Measurements from ENCODE around the gene PRPF40A.

Gene PRPF40A

GRCh38 chr2:152651834-152652233, 65.4 kb downstream of the PRPF40A start:
- DNase-seq (ENCODE audit: low read depth, low spot score), result no peak

DNA sequence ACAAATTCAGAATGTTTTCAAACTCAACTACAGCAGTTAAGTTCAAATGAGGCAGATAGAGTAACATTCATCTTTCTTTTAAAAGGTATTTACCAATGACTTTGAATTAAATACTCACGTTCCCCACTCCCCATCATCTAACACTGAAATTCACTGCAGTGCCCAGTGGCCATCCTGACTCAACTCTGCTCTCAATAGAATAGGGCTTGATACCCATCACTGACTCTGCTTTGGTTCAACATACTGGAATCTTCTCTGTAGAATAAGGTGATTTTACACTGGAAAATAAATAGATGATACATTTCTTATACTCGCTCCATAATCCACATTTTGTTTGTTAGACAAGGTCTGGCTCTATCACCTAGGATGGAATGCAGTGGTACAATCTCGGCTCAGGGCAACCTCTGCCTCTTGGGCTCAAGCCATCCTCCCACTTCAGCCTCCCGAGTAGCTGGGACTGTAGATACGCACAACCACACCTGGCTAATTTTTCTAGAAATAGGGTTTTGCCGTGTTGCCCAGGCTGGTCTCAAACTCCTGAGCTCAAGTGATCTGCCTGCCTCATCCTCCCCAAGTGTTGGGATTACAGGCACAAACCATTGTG, 66.4 kb downstream of the PRPF40A start:
- no peak for DNase-seq (ENCODE audit: low read depth, low spot score)

DNA sequence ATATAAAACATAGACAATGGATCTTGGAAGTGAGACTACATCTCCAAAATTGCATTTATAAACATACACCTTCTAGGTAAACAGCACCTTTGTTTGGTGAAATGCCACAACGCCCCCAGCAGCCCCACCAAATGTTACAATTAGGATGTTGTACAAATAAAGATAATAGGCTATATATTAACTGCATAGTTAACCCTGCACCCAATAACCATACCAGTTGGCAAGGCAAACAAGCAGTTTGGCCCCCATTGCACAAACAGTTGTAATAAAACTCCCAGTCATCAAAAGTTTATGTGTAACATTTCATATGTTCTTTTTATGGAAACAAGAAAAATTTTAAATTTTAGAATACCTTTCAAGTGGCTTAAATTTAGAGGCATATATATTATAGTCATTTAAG, 67.3 kb downstream of the PRPF40A start:
- no peak for DNase-seq (ENCODE audit: low read depth, low spot score)

DNA sequence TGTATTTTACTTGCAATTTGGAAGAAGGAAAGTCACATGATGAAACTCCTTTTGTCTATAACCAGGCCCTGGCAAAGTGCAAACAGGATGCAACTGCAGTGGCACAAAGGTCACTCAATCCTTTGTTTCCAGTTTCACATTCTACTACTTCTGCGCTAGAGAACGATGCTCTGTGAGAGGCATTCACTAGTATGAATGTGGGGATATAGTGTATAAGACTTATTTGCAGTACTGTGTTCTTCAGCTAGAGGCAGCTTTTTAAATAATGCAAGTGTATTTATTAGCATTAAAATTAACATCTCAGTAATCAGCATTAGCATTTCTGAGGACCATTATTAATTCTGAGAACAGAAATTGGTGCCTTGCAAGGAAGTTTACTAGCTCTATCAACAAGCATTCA, 68.9 kb downstream of the PRPF40A start:
- no peak for DNase-seq (ENCODE audit: low read depth, low spot score)

- DNase-seq (ENCODE audit: low read depth, low spot score), result no peak
These were observed 69.7 kb downstream of the PRPF40A start for GRCh38 chr2:152647552-152647951.

DNA sequence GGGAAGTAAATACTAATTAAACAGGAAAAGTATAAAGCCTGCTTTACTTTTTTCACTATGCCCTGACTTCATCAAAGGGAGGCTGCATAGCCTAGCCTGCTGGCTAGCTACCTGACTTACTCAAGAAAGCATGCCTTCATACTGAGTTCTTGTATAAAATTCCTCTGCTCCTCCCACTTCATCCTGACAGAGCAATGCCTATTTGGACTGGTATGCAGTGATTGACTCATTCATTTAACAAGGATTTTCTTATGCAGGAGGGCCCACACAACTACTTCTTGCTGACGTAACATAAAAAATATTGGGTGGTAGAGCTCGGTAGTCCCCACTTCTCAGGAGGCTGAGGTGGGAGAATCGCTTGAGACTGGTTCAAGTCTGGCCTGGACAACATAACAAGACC, 70.5 kb downstream of the PRPF40A start:
- peak; percentile 15 for DNase-seq (ENCODE audit: low read depth, low spot score)

DNA sequence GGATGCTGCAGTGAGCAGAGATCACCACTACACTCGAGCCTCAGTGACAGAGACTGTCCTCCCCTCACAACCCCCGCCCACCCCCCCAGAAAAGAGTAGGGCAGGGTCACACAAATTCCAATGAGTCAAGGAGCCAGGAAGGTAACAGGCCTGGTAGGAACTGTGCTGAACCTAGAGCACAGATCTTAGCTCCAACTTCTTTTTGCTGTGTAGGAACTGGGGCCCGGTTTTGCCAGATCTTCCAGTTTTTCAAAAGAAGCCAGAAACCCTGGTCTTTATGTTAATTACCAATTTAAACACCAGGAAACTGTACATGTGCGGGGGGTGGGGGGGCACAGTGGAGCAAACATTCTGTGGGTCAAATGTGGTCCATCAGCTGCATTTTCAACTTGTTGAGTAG, 71.0 kb downstream of the PRPF40A start:
- DNase-seq (ENCODE audit: low read depth, low spot score), result no peak

- no peak for DNase-seq (ENCODE audit: low read depth, low spot score)
These were observed 72.9 kb downstream of the PRPF40A start for GRCh38 chr2:152644189-152644873.

DNA sequence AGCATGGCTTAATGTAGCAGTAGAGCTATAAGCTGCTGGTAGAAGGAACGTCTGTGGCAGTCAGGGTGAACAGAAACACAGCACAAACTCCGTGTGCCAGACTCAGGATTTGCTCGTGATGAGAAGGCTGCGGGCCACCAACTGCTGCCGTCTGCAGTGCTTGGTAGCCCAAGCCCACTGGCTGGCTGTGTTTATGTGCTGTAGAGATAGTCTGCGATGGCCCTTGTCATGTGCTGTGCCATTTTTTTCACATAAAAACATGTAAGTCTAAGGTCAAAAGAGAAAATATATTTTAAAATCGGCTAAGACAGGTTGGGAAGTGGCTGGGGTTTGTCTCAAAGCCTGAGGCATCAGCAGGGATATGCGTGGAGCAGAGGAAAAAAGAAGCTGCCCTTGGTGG, 78.7 kb downstream of the PRPF40A start:
- DNase-seq (ENCODE audit: low read depth, low spot score), result no peak

GRCh38 chr2:152638056-152638455, 79.2 kb downstream of the PRPF40A start:
- no peak for DNase-seq (ENCODE audit: low read depth, low spot score)

- DNase-seq (ENCODE audit: low read depth, low spot score), result no peak
These were observed 80.0 kb downstream of the PRPF40A start for GRCh38 chr2:152637251-152637650.

DNA sequence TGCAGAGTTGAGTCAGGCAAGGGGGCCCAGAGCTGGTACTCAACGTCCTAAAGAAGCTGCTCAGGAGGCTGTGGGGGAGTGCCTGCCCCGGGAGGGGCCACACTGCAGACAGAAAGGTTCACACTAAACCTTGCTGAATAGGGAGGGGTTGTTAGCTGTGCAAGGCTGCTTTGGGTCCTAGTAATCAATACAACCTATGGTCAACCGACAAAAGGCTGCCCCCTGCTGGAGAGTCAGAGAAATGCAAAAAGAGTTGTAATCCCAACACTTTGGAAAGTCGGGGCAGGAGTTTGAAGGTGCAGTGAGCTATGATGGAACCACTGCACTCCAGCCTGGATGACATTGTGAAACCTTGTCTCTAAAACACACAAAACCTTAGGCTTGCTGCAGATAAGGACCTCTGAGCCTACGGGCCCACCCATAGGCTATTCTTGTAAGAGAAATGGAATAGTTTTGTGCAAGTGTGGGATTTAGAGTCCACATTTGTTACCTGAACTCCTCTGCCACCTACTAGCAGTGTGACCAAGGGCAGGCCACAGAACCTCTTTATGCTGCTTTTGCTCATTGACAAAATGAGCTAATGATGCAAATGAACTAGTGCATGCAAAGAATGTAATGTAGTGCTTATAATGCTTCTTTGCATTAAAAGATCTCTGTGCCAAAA, 81.5 kb downstream of the PRPF40A start:
- no peak for DNase-seq (ENCODE audit: low read depth, low spot score)

- DNase-seq (ENCODE audit: low read depth, low spot score), result no peak
These were observed 84.5 kb downstream of the PRPF40A start for GRCh38 chr2:152632736-152633135.

- DNase-seq (ENCODE audit: low read depth, low spot score), result no peak
These were observed 86.8 kb downstream of the PRPF40A start for GRCh38 chr2:152630466-152630865.

- no peak for DNase-seq (ENCODE audit: low read depth, low spot score)
These were observed 88.1 kb downstream of the PRPF40A start for GRCh38 chr2:152629202-152629601.

DNA sequence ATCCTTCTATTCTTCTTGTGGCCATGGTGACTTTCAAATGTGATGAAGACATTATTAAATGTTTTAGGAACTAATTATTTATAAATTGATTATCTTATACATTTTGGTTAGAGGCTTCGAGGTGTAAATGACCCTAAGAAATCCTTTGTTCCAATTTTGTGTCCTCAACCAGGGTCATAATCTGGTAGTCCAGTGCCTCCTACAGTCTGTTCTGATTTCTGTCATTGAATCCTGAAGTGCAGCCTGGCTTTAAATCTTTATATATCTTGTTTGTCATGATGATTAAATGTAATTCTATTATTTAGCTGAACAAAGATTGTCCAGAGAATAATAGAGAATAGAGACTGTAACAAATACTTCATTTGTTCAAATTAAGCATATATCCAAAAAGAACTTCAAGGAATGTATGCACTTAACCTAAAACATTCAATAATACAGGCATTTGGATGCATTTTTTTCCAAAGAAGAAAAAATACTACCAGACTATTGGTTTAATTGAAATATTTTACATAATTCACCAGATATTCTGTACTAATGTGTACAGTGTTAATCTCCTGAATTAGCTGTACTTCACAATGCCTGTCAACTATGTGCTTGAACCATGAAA, 89.8 kb downstream of the PRPF40A start:
- no peak for DNase-seq (ENCODE audit: low read depth, low spot score)

- no peak for DNase-seq (ENCODE audit: low read depth, low spot score)
These were observed 90.3 kb downstream of the PRPF40A start for GRCh38 chr2:152626911-152627339.

GRCh38 chr2:152624805-152625204, 92.5 kb downstream of the PRPF40A start:
- DNase-seq (ENCODE audit: low read depth, low spot score), result no peak

- DNase-seq (ENCODE audit: low read depth, low spot score), result no peak
These were observed 93.5 kb downstream of the PRPF40A start for GRCh38 chr2:152623775-152624174.

DNA sequence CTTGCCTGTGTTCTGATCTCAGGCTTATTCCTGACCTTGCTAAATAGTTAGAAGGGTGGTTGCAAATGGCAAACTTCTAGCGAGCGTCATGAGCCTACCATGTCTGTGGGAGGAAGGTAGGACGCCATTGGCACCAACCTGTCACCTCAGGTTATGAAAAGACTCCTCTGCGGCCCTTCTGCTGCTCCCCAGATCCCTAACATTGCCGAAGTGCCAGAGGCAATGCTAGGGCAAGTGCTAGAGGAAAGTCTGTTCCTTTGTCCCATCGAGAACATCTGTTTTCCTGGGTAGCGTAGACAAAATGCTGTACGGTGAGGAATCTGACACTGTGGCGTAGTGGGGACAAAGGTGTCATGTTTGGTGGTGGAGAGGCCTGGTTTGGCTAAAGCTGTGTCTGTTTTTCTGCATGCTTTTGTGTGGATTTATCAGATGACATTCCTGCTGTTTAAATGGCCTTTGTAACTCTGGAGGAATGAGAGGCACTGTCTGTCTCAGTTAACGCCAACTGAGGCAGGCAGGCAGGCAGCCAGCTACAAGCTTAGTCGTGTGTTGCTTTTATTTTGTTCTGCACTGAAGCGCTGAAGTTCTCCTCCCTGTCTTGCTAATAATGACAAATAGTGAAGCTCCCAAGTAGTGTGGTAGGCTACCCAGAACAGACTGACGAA, 94.1 kb downstream of the PRPF40A start:
- no peak for DNase-seq (ENCODE audit: low read depth, low spot score)

GRCh38 chr2:152622219-152622618, 95.0 kb downstream of the PRPF40A start:
- no peak for DNase-seq (ENCODE audit: low read depth, low spot score)

DNA sequence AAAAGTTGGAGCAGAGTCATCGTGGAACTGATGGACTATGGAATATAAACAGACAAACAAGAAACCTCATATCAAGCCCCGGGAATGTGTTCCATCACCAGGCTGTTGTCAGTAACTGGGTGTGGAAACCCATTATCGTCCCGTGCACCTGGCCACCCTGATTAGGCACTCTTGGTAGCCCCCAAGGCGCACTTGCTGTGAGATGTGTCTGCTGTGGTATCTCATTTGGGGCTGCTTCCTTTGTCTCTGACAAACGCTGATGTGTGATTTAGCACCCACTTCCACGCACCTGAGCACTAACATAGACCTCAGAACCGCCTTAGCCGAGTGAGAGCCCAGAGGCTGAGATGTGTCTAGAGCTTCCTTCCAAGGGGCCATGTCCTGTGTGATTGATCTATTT, 96.3 kb downstream of the PRPF40A start:
- no peak for DNase-seq (ENCODE audit: low read depth, low spot score)

All from smooth muscle cell of the brain vasculature (primary cell).